ENCODE results near the gene TMIGD2.
"Not testable (repeated sequence)": the region's sequence is repeated elsewhere in the genome, so short reads cannot be mapped to it uniquely, and the experiment has no call there.

Gene TMIGD2

GRCh38 chr19:4246767-4247593 is 55.2 kb downstream of the TMIGD2 start, which contains the start of gene YJU2:
TSS of gene YJU2 (plus strand) at chr19:4247080. CDS start at chr19:4247147, 67 bp downstream.
- Histone ChIP-seq H3K9ac (ENCODE audit: low read length in 5 of 5) (peak within 1 kb of the TSS; percentile 86 to 96 (median 93)), H3K27me3 (ENCODE audit: control insufficient read depth in 5 of 5, insufficient read depth in 4 of 5, low read length in 5 of 5) (no peaks in the 10 kb centered on the region), H3K9me3 (ENCODE audit: control insufficient read depth in 5 of 5, low read length in 5 of 5) (peaks cover under 1 to 3% (median 2%) of the 10 kb centered on the region in 5 donors), H3K27ac (ENCODE audit: low read depth, low read length) (peak within 1 kb of the TSS; percentile 98), H3K4me1 (ENCODE audit: control insufficient read depth in 5 of 5, insufficient read depth in 5 of 5, low read length in 5 of 5) (peaks cover 4 to 15% (median 14%) of the 10 kb centered on the region in 5 donors), H3K4me3 (ENCODE audit: low read depth in 1 of 5, low read length in 5 of 5) (peak within 1 kb of the TSS; percentile 82 to 98 (median 94)), H3K36me3 (ENCODE audit: control insufficient read depth in 5 of 5, insufficient read depth in 5 of 5, low read length in 5 of 5) (peaks cover 0 to 31% (median 29%) of the 10 kb centered on the region in 5 donors)

GRCh38 chr19:4245938-4246337 is 56.3 kb downstream of the TMIGD2 start:
- Histone ChIP-seq H3K4me3 (ENCODE audit: low read depth in 1 of 5, low read length in 5 of 5) (peak overlapping the region in 2 of 5 donors; percentile 95 to 98), H3K4me1 (ENCODE audit: control insufficient read depth in 5 of 5, insufficient read depth in 5 of 5, low read length in 5 of 5) (peaks cover 4 to 15% (median 14%) of the 10 kb centered on the region in 5 donors), H3K9me3 (ENCODE audit: control insufficient read depth in 5 of 5, low read length in 5 of 5) (peaks cover 3 to 10% (median 9%) of the 10 kb centered on the region in 5 donors), H3K27ac (ENCODE audit: low read depth, low read length) (peak overlapping the region; percentile 98), H3K36me3 (ENCODE audit: control insufficient read depth in 5 of 5, insufficient read depth in 5 of 5, low read length in 5 of 5) (peaks cover 0 to 21% (median 19%) of the 10 kb centered on the region in 5 donors)
- not testable (repeated sequence) for H3K9ac ChIP-seq (ENCODE audit: low read length in 5 of 5); H3K27me3 ChIP-seq (ENCODE audit: control insufficient read depth in 5 of 5, insufficient read depth in 4 of 5, low read length in 5 of 5)

All from subcutaneous abdominal adipose tissue (tissue), 5 donors.